GM19438 (cell line): ENCODE measurements around the gene SUPT6H.

ENCODE experiments used
- ATAC-seq: cut with Tn5 transposase; IDR thresholded peaks from one replicate; pipeline ENCODE4 v1.9.1; 2021; ENCODE audit warnings: low read depth; ENCODE audit not compliant: unreplicated experiment

Gene SUPT6H

DNA sequence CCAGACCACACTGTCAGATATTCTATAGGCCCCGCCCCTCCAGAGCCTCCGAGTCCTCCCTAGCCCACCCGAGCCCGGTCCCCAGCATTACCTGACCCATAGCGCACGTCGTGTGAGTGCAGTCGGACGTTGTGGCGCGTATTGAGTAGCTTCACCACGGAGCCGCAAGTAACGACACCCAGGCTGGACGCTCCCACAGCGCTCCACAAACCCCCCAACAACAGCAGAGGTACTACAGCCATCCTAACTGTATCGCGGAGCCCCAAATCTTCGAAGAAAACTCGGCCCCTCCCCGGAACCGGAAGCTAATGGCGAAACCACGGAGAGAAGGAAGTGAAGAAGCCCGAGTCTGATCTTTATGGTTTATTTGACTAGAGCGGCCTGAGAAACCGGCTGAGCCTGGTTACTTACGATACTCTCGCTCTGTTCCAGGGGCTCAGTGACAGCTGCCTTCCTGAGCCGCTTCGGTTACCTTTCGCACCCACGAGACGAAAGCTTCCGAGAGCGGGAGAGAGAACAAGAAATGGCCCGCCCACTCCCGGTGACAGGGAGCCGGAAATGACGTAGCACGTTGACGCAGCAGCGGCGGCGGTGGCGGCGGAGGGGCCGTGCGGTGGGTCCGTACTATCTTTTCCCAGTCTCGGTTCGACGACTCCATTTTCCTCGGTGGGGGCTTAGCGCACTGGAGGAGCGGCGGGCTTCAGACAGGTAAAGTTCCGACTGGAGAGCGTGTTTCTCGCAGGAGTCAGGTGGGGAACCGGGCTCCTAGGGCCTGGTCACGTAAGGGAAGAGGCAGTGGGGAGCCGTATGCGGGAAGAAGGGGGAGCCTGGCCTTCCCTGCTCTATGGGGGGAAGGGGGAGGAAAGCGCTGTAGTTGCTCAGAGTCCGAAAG, at the start of gene SUPT6H, which contains the start of gene SDF2:
TSS of gene SUPT6H (plus strand) at position 571 of the 892 bp plus-strand sequence. CDS start 11,197 bp downstream, outside the sequence.
TSS of gene SDF2 (minus strand) at position 272 of the 892 bp plus-strand sequence. CDS start at position 242, 30 bp downstream.
- ATAC-seq, result peak; percentile 85

GRCh38 chr17:28612531-28612930, 49.5 kb upstream of the SUPT6H start:
- ATAC-seq, result no peak

GRCh38 chr17:28612936-28613872, 48.8 kb upstream of the SUPT6H start:
- no peak for ATAC-seq

DNA sequence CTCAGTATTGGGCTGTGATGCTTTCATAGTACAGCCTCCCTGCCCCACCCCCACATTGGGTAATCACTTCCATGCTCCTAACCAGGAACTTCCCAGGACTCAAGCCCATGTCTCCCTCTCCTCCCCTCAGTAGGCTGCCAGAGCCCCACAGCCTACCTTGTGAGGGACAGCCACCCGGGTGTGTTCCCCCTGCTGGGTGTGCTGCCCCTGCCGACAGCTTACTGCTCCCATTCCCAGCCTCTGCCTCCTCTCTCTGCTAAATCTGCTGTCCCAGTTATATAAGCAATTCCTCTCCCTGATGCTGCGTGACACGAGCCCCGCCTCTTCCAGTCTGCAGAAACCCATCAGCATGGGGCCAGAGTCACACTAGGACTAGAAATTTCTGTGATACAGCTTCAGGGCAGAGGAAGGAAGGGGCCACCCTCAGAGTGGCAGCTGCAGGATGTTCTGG, 48.0 kb upstream of the SUPT6H start, which contains the start of gene RSKR:
TSS of gene RSKR (minus strand) at position 255 of the 451 bp plus-strand sequence. CDS start at position 231, 24 bp downstream.
- ATAC-seq, result no peak

- ATAC-seq, result no peak
These were observed 46.6 kb upstream of the SUPT6H start for GRCh38 chr17:28615260-28615940.

GRCh38 chr17:28616281-28616680, 45.7 kb upstream of the SUPT6H start:
- no peak for ATAC-seq

GRCh38 chr17:28618464-28618863, 43.5 kb upstream of the SUPT6H start:
- no peak for ATAC-seq

DNA sequence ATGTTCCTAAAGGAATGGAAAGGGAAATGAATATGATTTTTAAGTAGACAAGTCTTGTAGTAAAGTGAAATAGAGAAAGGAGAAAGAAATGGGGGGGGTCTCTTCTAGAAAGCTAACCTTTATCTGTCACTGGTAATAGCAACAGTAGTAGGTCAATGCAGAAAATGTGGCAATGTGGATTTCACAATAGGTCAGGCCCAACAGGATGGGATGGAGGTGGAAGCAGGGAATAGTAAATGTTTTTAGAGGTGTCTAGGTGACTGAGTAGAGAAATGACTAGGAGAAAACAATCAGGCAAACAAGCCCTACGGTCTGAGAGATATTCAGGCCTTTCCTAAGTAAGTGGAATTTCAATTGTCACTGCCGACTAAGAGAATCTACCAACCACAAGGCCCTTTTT, 42.0 kb upstream of the SUPT6H start:
- no peak for ATAC-seq

- ATAC-seq, result no peak
These were observed 39.8 kb upstream of the SUPT6H start for GRCh38 chr17:28622186-28622585.

GRCh38 chr17:28623696-28624095, 38.3 kb upstream of the SUPT6H start:
- ATAC-seq, result no peak

GRCh38 chr17:28624148-28624547, 37.9 kb upstream of the SUPT6H start:
- no peak for ATAC-seq

GRCh38 chr17:28626818-28627217, 35.2 kb upstream of the SUPT6H start:
- ATAC-seq, result no peak

DNA sequence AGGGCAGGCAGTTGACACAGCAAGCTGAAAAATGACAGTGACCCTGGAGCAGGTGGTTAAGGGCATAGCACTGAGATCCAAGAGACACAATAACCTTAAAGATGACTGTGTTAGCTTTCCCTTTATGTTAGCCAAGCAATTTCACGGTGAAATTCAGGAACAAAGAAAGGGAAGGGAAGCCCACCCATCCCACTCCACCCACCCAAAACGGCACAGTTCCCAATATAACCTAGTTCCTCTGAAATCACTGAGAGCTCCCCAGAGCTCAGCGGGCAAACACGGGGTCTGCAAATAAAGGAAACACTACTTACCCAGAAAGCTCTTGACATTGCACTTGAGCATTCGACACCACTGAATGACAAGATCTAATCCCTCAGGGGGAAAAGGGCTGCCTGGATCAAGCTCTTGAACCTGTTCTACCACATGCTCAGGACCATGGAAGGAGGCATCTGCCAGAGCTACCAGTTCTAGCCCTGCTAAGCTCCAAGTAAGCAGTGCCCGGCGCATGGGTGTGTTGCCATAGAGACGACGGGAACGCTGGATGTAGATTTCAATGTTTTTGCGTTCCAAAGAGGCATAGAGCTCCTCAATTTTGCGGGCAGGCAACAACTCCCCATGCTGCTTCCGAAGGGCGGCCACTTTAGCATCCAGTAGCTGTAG, 27.7 kb upstream of the SUPT6H start:
- no peak for ATAC-seq

DNA sequence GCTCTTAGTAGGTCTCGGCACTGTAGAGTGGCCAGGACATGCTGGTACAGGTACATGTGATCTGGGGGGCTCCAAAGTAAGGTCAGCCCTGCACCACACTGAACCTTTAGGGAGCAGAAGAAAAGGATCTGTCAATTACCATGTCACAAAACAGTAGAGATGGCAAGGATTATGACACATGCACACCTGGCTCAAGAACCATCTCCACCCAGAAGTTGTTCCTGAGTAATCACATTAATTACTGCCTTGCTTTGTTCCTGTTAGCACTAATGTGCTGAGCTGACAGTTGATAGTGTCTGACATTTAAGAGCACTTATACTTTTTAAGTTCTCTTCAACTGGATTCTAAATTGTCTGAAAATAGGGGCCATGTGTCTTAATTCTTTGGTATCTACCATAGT, 26.5 kb upstream of the SUPT6H start:
- no peak for ATAC-seq

- no peak for ATAC-seq
These were observed 20.4 kb upstream of the SUPT6H start for GRCh38 chr17:28641579-28641978.

DNA sequence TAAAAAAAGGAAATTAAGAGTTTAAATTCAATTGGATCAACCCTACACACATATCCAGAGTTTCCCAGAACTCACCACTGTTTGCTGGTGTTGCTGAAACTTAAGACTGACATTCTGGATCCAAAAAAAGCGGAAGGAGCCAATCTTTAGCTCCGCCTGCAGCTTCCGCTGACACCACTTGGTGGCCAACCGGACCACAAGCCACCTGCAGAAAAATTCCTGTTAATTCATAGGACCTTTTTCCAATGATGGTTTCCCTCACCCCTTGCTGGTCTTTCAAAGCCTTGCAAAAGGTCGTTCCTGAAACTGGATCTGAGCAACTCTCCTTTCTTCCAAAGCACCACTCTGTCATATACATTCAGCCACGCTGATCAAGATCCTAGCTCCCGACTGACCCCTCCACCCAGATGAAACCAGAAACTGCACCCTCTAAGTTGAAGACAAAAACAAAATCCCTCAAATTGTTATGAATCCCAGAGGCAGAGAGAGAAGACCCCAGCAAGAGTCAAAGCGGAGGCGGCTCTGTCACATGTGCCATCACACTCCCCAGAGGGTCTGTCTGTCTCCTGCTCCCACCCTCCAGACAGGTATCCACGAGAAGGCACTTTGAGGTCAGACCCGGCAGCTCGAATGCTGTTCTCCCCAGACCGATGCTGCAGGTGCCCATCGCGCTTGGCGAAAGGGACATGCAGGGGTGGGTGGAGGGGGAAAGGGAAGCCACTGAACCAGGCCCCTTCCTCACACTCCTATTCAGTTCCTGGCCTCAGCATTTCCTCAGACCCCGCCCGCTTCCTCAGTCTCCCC, 17.8 kb upstream of the SUPT6H start:
- ATAC-seq, result no peak

DNA sequence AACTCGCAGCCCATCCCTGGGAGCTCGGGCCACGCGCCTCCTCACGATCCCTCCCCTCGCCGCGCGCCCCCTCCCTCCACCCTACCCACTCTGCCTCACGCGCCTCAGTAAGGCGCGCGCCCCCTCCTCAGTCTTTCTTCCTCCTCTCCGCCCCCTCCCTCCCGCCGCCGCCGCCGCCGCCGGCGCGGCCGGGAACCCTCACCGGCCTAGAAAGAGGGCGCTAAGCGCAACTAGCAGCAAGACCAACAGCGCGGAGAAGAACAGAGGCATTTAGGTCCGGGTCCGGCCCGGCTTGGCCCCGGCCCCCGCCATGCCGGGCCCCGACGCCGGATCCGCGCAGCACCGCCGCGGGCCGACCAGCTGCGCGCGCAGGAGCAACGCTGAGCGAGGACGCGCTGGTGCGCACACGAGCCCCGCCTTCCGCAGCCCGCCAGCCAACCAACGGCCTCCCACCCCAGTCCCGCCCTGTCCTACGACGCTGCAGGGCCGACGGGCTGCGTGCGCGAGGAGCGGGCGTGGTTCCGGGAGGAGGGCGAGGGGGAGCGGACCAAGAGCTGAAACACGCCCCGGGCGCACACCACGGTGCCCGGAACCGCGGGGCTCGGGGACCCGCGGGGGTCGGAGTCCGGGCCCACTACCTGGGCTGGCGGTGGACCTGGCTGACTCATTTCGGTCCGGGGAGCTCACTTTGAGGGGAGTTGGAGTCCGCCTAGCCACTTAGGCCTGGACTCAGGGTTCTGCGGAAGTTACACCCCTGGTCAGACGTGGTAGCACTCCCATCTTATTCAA, 17.0 kb upstream of the SUPT6H start, which contains the start of gene BLTP2:
TSS of gene BLTP2 (minus strand) at position 372 of the 789 bp plus-strand sequence. CDS start at position 270, 102 bp downstream.
- peak; percentile 83 for ATAC-seq

GRCh38 chr17:28645576-28645939, 16.4 kb upstream of the SUPT6H start:
- no peak for ATAC-seq
